Skeletal muscle satellite cell (primary cell): ENCODE results near the gene C9orf152.

Experiments used
- H3K27me3 ChIP-seq: 2 replicates; pipeline ENCODE4 v1.7.0; 2013; ENCODE audit warnings: low read length; ENCODE audit not compliant: control insufficient read depth, insufficient read depth
- H3K36me3 ChIP-seq: 2 replicates; pipeline ENCODE4 v1.7.0; 2013; ENCODE audit warnings: mild to moderate bottlenecking, control low read depth, low read length; ENCODE audit not compliant: insufficient read depth
- H3K4me1 ChIP-seq: 2 replicates; pipeline ENCODE4 v1.7.0; 2013; ENCODE audit warnings: low read length; ENCODE audit not compliant: control insufficient read depth, insufficient read depth
- H3K4me2 ChIP-seq: 2 replicates; pipeline ENCODE4 v1.7.0; 2013; ENCODE audit warnings: mild to moderate bottlenecking, low read length
- H3K4me3 ChIP-seq: 2 replicates; pipeline ENCODE4 v1.7.0; 2013; ENCODE audit warnings: low read length
- H3K9ac ChIP-seq: 2 replicates; pipeline ENCODE4 v1.7.0; 2013; ENCODE audit warnings: mild to moderate bottlenecking, low read depth, low read length, moderate library complexity
- H3K9me3 ChIP-seq: replicated peaks from 2 replicates; pipeline ENCODE4 v1.7.0; 2013; ENCODE audit warnings: mild to moderate bottlenecking, control low read depth, low read length

C9orf152 gene

GRCh38 chr9:110175275-110175968 lies 32.5 kb downstream of the C9orf152 start:
- H3K4me3 ChIP-seq: no peak overlapping the region
- H3K36me3 ChIP-seq: peaks cover 21% of the 10 kb centered on the region
- no peak overlapping the region for H3K9ac ChIP-seq
- peaks cover 13% of the 10 kb centered on the region for H3K4me1 ChIP-seq
- H3K4me2 ChIP-seq: no peak overlapping the region
- no peaks in the 10 kb centered on the region for H3K9me3 ChIP-seq
- no peaks in the 10 kb centered on the region for H3K27me3 ChIP-seq

- Histone ChIP-seq H3K4me3 (no peak overlapping the region), H3K27me3 (no peaks in the 10 kb centered on the region), H3K36me3 (peaks cover 43% of the 10 kb centered on the region), H3K4me1 (no peaks in the 10 kb centered on the region), H3K4me2 (no peak overlapping the region), H3K9ac (no peak overlapping the region), H3K9me3 (no peaks in the 10 kb centered on the region)
Measured at GRCh38 chr9:110173322-110173642, 34.7 kb downstream of the C9orf152 start.

GRCh38 chr9:110170357-110171257 lies 37.4 kb downstream of the C9orf152 start:
- no peaks in the 10 kb centered on the region for H3K27me3 ChIP-seq
- H3K4me3 ChIP-seq: no peak overlapping the region
- no peak overlapping the region for H3K4me2 ChIP-seq
- peaks cover 52% of the 10 kb centered on the region for H3K36me3 ChIP-seq
- H3K9ac ChIP-seq: no peak overlapping the region
- no peaks in the 10 kb centered on the region for H3K4me1 ChIP-seq
- H3K9me3 ChIP-seq: no peaks in the 10 kb centered on the region

GRCh38 chr9:110168486-110168885 lies 39.5 kb downstream of the C9orf152 start:
- H3K36me3 ChIP-seq: peaks cover 52% of the 10 kb centered on the region
- no peak overlapping the region for H3K4me3 ChIP-seq
- no peak overlapping the region for H3K9ac ChIP-seq
- H3K27me3 ChIP-seq: no peaks in the 10 kb centered on the region
- no peak overlapping the region for H3K4me2 ChIP-seq
- no peaks in the 10 kb centered on the region for H3K9me3 ChIP-seq
- H3K4me1 ChIP-seq: no peaks in the 10 kb centered on the region

GRCh38 chr9:110161940-110162339 lies 46.0 kb downstream of the C9orf152 start:
- Histone ChIP-seq H3K4me2 (no peak overlapping the region), H3K4me3 (no peak overlapping the region), H3K4me1 (peaks cover 5% of the 10 kb centered on the region), H3K36me3 (peaks cover 44% of the 10 kb centered on the region), H3K27me3 (no peaks in the 10 kb centered on the region), H3K9ac (no peak overlapping the region), H3K9me3 (no peaks in the 10 kb centered on the region)

- Histone ChIP-seq H3K9ac (no peak overlapping the region), H3K4me3 (no peak overlapping the region), H3K4me2 (no peak overlapping the region), H3K36me3 (peaks cover 57% of the 10 kb centered on the region), H3K27me3 (no peaks in the 10 kb centered on the region), H3K4me1 (peaks cover 10% of the 10 kb centered on the region), H3K9me3 (no peaks in the 10 kb centered on the region)
Measured at GRCh38 chr9:110160685-110161084, 47.3 kb downstream of the C9orf152 start.

GRCh38 chr9:110160123-110160522 lies 47.8 kb downstream of the C9orf152 start:
- Histone ChIP-seq H3K36me3 (peaks cover 62% of the 10 kb centered on the region), H3K4me2 (no peak overlapping the region), H3K9me3 (no peaks in the 10 kb centered on the region), H3K27me3 (no peaks in the 10 kb centered on the region), H3K4me3 (no peak overlapping the region), H3K4me1 (peaks cover 10% of the 10 kb centered on the region), H3K9ac (no peak overlapping the region)

GRCh38 chr9:110157823-110158664 lies 49.9 kb downstream of the C9orf152 start:
- H3K4me2 ChIP-seq: no peak overlapping the region
- H3K4me3 ChIP-seq: no peak overlapping the region
- no peaks in the 10 kb centered on the region for H3K9me3 ChIP-seq
- H3K4me1 ChIP-seq: peaks cover 15% of the 10 kb centered on the region
- no peaks in the 10 kb centered on the region for H3K27me3 ChIP-seq
- peaks cover 63% of the 10 kb centered on the region for H3K36me3 ChIP-seq
- no peak overlapping the region for H3K9ac ChIP-seq

GRCh38 chr9:110156902-110157301 lies 51.1 kb downstream of the C9orf152 start:
- H3K4me2 ChIP-seq: no peak overlapping the region
- H3K4me3 ChIP-seq: no peak overlapping the region
- peaks cover 18% of the 10 kb centered on the region for H3K4me1 ChIP-seq
- H3K36me3 ChIP-seq: peaks cover 66% of the 10 kb centered on the region
- H3K9me3 ChIP-seq: no peaks in the 10 kb centered on the region
- H3K27me3 ChIP-seq: no peaks in the 10 kb centered on the region
- H3K9ac ChIP-seq: no peak overlapping the region

GRCh38 chr9:110156416-110156815 lies 51.5 kb downstream of the C9orf152 start:
- Histone ChIP-seq H3K4me2 (no peak overlapping the region), H3K4me3 (no peak overlapping the region), H3K4me1 (peaks cover 18% of the 10 kb centered on the region), H3K36me3 (peaks cover 61% of the 10 kb centered on the region), H3K9me3 (no peaks in the 10 kb centered on the region), H3K9ac (no peak overlapping the region), H3K27me3 (no peaks in the 10 kb centered on the region)

GRCh38 chr9:110155751-110156150 lies 52.2 kb downstream of the C9orf152 start:
- peaks cover 18% of the 10 kb centered on the region for H3K4me1 ChIP-seq
- no peak overlapping the region for H3K9ac ChIP-seq
- no peaks in the 10 kb centered on the region for H3K9me3 ChIP-seq
- peaks cover 57% of the 10 kb centered on the region for H3K36me3 ChIP-seq
- no peak overlapping the region for H3K4me3 ChIP-seq
- no peaks in the 10 kb centered on the region for H3K27me3 ChIP-seq
- no peak overlapping the region for H3K4me2 ChIP-seq
